ENCODE results near the gene ADGRG2.

GRCh38 chrX:19024366-19024765 is 97.9 kb downstream of the ADGRG2 start:
- no peak for TF ChIP-seq POLR2AphosphoS5 (IDR thresholded peaks at IDR 0.05)
- TF ChIP-seq CTCF (IDR thresholded peaks at IDR 0.05) = no peak
- TF ChIP-seq POLR2A (IDR thresholded peaks at IDR 0.05) = no peak

Measured in gastroesophageal sphincter (tissue), 3 donors.